Stomach (tissue), 9 donors: ENCODE data around the gene PTGFR. TPM values are rescaled to one million over a fixed set of nuclear protein-coding genes. Genes with fewer than 3 reads are reported as not detected.

Source experiments
- DNase-seq, 2 donors: peaks; one replicate each; pipeline versions ENCODE4 v3.0.0 to v3.0.0-alpha.2; 2013 to 2019
- H3K27ac ChIP-seq, 5 donors: fragments of 200-600 bp in 4 of 5; sonication (generic) in 4 of 5; one replicate each; pipeline ENCODE4 v1.5.1; 2013 to 2019; ENCODE audit warnings: mild to moderate bottlenecking in 1 of 5, moderate library complexity in 1 of 5
- H3K27me3 ChIP-seq, 3 donors: fragments of 200-600 bp; sonication (generic); one replicate each; pipeline ENCODE4 v1.5.1; 2017 to 2019; ENCODE audit warnings: mixed run types in 1 of 3
- H3K36me3 ChIP-seq, 4 donors: fragments of 200-600 bp; sonication (generic); 1 replicate in 3 of 4; 2 replicates in 1 of 4; pipeline ENCODE4 v1.5.1; 2016 to 2019
- H3K4me1 ChIP-seq, 4 donors: fragments of 200-600 bp; sonication (generic); one replicate each; pipeline ENCODE4 v1.5.1; 2016 to 2019
- H3K4me3 ChIP-seq, 4 donors: fragments of 200-600 bp; sonication (generic) in 3 of 4; one replicate each; pipeline ENCODE4 v1.5.1; 2016 to 2019; ENCODE audit warnings: mild to moderate bottlenecking in 1 of 4
- H3K9me3 ChIP-seq, 4 donors: fragments of 200-600 bp; sonication (generic); one replicate each; pipeline ENCODE4 v1.5.1; 2016 to 2019
- EP300 ChIP-seq: sonication (generic); formaldehyde crosslinking; IDR thresholded peaks from one replicate; pipeline ENCODE4 v1.6.1; 2017; ENCODE audit warnings: antibody characterized with exemption
- POLR2A ChIP-seq, 4 donors: fragments of 450-650 bp; IDR thresholded peaks; one replicate each; pipeline ENCODE4 v1.6.1; 2016; ENCODE audit warnings: antibody characterized with exemption in 4 of 4, control low read depth in 2 of 4, mild to moderate bottlenecking in 1 of 4, moderate library complexity in 1 of 4
- POLR2AphosphoS5 ChIP-seq, 3 donors: sonication (generic); formaldehyde crosslinking; IDR thresholded peaks; one replicate each; pipeline ENCODE4 v1.6.1; 2016; ENCODE audit warnings: antibody characterized with exemption in 3 of 3
- WGBS, 5 donors: extraction: QIAGEN DNeasy Blood & Tissue Kit in 3 of 5; methylation state at CpG; one replicate each; pipeline versions ENCODE4 v1.1.5 to v1.1.7; 2013 to 2018; 5-methylcytosine and 5-hydroxymethylcytosine counted together
- intact Hi-C: fragments of 100-400 bp; cut with DNase I; formaldehyde crosslinking; loops from one replicate; pipeline ENCODE4 v1.15.1; 2023; ENCODE audit warnings: low total_unique reads
- polyA plus RNA-seq, 3 donors: library from polyadenylated mRNA; stranded (reverse); fragments of 200-250 nt; gene quantifications; one replicate each; pipeline ENCODE4 v1.2.3, GENCODE V29; 2013
- total RNA-seq, 5 donors: library from RNA; depleted of rRNA; stranded (reverse); fragments of >200 nt; gene quantifications; one replicate each; pipeline versions ENCODE4 v1.1.0 to v1.2.3, GENCODE V29; 2014 to 2016
- TF ChIP-seq, protein P1 (sequence below), 7 experiments: fragments of 450-650 bp in 4 of 7; fragments of 200-600 bp in 3 of 7; sonication (generic) in 3 of 7; IDR thresholded peaks; one replicate each; pipeline ENCODE4 v1.5.1; 2016 to 2019; ENCODE audit warnings: antibody characterized with exemption in 7 of 7, control low read depth in 2 of 7, mild to moderate bottlenecking in 1 of 7
- donor health status: healthy with polysubstance abuse.
- donor health status: Bipolar disorder and iron deficiency.
- donor health status: healthy.

PTGFR gene
- total and polyA plus RNA-seq, 8 donors: under 0.01 to 3.3 (median 0.98) TPM

GRCh38 chr1:78526496-78526895 is 35.7 kb downstream of the PTGFR start:
- no peak for DNase-seq
- Histone ChIP-seq H3K9me3 (no peaks in the 10 kb centered on the region), H3K27ac (no peak overlapping the region), H3K4me3 (no peak overlapping the region), H3K27me3 (no peaks in the 10 kb centered on the region), H3K36me3 (no peaks in the 10 kb centered on the region), H3K4me1 (no peaks in the 10 kb centered on the region)
- 56 to 63% (median 59%) methylated on average over 2 of the region's 2 CpGs for WGBS, 5 donors
- TF ChIP-seq EP300: no peak
- TF ChIP-seq POLR2A (IDR thresholded peaks at IDR 0.05): no peak
- TF ChIP-seq POLR2AphosphoS5 (IDR thresholded peaks at IDR 0.05): no peak
- TF ChIP-seq, protein P1, sequence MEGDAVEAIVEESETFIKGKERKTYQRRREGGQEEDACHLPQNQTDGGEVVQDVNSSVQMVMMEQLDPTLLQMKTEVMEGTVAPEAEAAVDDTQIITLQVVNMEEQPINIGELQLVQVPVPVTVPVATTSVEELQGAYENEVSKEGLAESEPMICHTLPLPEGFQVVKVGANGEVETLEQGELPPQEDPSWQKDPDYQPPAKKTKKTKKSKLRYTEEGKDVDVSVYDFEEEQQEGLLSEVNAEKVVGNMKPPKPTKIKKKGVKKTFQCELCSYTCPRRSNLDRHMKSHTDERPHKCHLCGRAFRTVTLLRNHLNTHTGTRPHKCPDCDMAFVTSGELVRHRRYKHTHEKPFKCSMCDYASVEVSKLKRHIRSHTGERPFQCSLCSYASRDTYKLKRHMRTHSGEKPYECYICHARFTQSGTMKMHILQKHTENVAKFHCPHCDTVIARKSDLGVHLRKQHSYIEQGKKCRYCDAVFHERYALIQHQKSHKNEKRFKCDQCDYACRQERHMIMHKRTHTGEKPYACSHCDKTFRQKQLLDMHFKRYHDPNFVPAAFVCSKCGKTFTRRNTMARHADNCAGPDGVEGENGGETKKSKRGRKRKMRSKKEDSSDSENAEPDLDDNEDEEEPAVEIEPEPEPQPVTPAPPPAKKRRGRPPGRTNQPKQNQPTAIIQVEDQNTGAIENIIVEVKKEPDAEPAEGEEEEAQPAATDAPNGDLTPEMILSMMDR (IDR thresholded peaks at IDR 0.05): no peak
- intact Hi-C loops: no loop called here

DNA sequence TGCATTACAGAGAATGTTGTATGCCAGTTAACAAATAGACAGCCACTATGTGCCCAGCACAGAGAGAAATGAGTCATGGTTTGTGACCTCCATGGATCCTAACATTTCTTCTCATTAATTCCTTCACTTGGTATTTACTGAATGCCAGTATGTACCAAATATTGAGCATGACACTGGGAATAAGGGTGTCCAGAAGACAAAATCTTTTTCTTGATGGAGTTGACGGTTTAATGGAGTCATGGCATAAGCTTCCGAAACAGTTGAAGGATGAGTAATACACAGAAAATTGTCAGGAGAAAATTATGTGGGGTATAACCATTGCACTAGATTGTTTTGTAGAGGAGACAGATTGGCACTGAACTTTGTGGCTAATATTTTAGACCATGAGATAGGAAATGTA is 36.9 kb downstream of the PTGFR start:
- no peak overlapping the region for H3K27ac ChIP-seq
- TF ChIP-seq POLR2A (IDR thresholded peaks at IDR 0.05) (no peak), EP300 (no peak)
- TF ChIP-seq, protein P1 (IDR thresholded peaks at IDR 0.05): no peak
- H3K9me3 ChIP-seq: no peaks in the 10 kb centered on the region
- H3K27me3 ChIP-seq: no peaks in the 10 kb centered on the region
- intact Hi-C loops: no loop called here
- H3K4me1 ChIP-seq: no peaks in the 10 kb centered on the region
- H3K4me3 ChIP-seq: no peak overlapping the region
- H3K36me3 ChIP-seq: no peaks in the 10 kb centered on the region
- WGBS, 5 donors: 90 to 97% (median 93%) methylated on average over 2 of the region's 2 CpGs
- no peak for DNase-seq

DNA sequence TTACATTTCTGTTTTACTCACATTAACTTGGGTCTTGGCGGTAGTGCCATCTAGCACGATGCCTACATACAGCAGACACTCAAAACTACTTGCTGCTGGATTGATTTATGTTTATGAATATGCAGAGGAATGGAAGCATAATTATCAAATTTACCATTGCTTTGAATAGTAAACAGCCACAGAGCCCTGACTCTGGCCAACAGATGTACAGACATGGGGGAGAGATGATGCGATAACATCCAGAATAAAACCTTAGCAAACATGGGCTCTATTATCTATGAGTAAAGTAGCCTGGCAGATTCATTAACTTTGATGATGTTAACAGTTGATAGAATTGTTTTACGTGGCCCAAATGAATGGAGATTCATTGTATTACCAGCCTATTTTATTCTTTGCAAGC is 42.8 kb downstream of the PTGFR start:
- H3K4me1 ChIP-seq: no peaks in the 10 kb centered on the region
- H3K4me3 ChIP-seq: no peak overlapping the region
- 88 to 91% (median 90%) methylated on average over 4 of the region's 4 CpGs for WGBS, 5 donors
- DNase-seq: no peak
- H3K27ac ChIP-seq: no peak overlapping the region
- TF ChIP-seq, protein P1 (IDR thresholded peaks at IDR 0.05): no peak
- no peak for TF ChIP-seq EP300
- no peak for TF ChIP-seq POLR2A (IDR thresholded peaks at IDR 0.05)
- no peak for TF ChIP-seq POLR2AphosphoS5 (IDR thresholded peaks at IDR 0.05)
- no peaks in the 10 kb centered on the region for H3K36me3 ChIP-seq
- no peaks in the 10 kb centered on the region for H3K27me3 ChIP-seq
- intact Hi-C loops: no loop called here
- H3K9me3 ChIP-seq: no peaks in the 10 kb centered on the region

DNA sequence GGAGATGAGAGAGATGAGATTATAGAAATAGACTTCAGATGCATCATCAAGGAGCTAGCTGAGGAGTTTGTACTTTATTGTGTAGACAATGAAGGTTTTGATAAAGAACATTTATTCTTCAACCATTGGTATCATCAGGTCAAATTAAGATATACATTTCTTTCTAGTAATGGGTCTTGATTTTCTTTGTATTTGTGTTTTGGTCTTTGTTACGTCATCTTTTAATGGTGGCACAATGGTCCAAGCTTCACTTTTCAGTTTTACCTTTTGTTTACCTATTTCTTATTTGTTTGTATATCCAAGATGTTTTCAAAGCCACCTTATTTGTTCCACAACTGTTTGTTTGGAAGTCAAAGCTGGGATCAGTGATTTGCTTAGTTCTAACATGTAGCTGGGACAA is 44.5 kb downstream of the PTGFR start:
- intact Hi-C loops: no loop called here
- no peak overlapping the region for H3K4me3 ChIP-seq
- H3K27me3 ChIP-seq: no peaks in the 10 kb centered on the region
- 79 to 97% (median 88%) methylated on average over 1 of the region's 1 CpG for WGBS, 5 donors
- no peak for DNase-seq
- H3K36me3 ChIP-seq: no peaks in the 10 kb centered on the region
- no peaks in the 10 kb centered on the region for H3K9me3 ChIP-seq
- no peaks in the 10 kb centered on the region for H3K4me1 ChIP-seq
- no peak overlapping the region for H3K27ac ChIP-seq
- TF ChIP-seq POLR2A (IDR thresholded peaks at IDR 0.05) (no peak), POLR2AphosphoS5 (IDR thresholded peaks at IDR 0.05) (no peak), EP300 (no peak)
- TF ChIP-seq, protein P1 (IDR thresholded peaks at IDR 0.05): no peak
